Glutamatergic neuron (in vitro differentiated cells): ENCODE measurements around the gene CFAP100. TPM values are rescaled to one million over a fixed set of nuclear protein-coding genes. Genes with fewer than 3 reads are reported as not detected.

ENCODE experiments used
- DNase-seq: peaks from one replicate; pipeline ENCODE4 v3.0.0; 2022
- H3K27ac Mint-ChIP-seq: one replicate; pipeline ENCODE4 v1.8.0; 2020; ENCODE audit warnings: mild to moderate bottlenecking, mixed read lengths, inconsistent platforms; ENCODE audit not compliant: unreplicated experiment
- H3K27me3 Mint-ChIP-seq: one replicate; pipeline ENCODE4 v1.8.0; 2020; ENCODE audit warnings: mild to moderate bottlenecking, moderate library complexity, mixed read lengths, inconsistent platforms; ENCODE audit not compliant: unreplicated experiment
- H3K36me3 Mint-ChIP-seq: one replicate; pipeline ENCODE4 v1.8.0; 2020; ENCODE audit warnings: mild to moderate bottlenecking, mixed read lengths, inconsistent platforms; ENCODE audit not compliant: unreplicated experiment
- H3K4me1 Mint-ChIP-seq: one replicate; pipeline ENCODE4 v1.8.0; 2020; ENCODE audit warnings: mild to moderate bottlenecking, low read depth, mixed read lengths, inconsistent platforms; ENCODE audit not compliant: unreplicated experiment
- H3K4me3 Mint-ChIP-seq: one replicate; pipeline ENCODE4 v1.8.0; 2020; ENCODE audit warnings: mild to moderate bottlenecking, mixed read lengths, inconsistent platforms; ENCODE audit not compliant: unreplicated experiment
- H3K9me3 Mint-ChIP-seq: one replicate; pipeline ENCODE4 v1.8.0; 2020; ENCODE audit warnings: mild to moderate bottlenecking, moderate library complexity, mixed read lengths, inconsistent platforms; ENCODE audit not compliant: unreplicated experiment
- CTCF ChIP-seq: fragments of 200-600 bp; sonication (generic); IDR thresholded peaks from one replicate; pipeline ENCODE4 v1.5.0; 2021; ENCODE audit not compliant: partially characterized antibody, unreplicated experiment
- total RNA-seq: library from RNA; stranded (reverse); fragmentation: NEBNext Ultra II Directional; extraction: Animal tissue kit (Norgen Biotek cat#: 25700); gene quantifications from one replicate; pipeline ENCODE4 v1.2.1, GENCODE V29; 2021; ENCODE audit not compliant: unreplicated experiment

Gene CFAP100
- total RNA-seq, 1 donor from 2014 or later, result not detected

GRCh38 chr3:126456211-126456610 is 61.5 kb downstream of the CFAP100 start:
- no peaks in the 10 kb centered on the region for H3K36me3 Mint-ChIP-seq
- H3K9me3 Mint-ChIP-seq, result peaks cover 3% of the 10 kb centered on the region
- DNase-seq, result no peak
- no peak overlapping the region for H3K27ac Mint-ChIP-seq
- TF ChIP-seq CTCF, result no peak
- H3K27me3 Mint-ChIP-seq, result no peaks in the 10 kb centered on the region
- no peak overlapping the region for H3K4me3 Mint-ChIP-seq
- H3K4me1 Mint-ChIP-seq, result peaks cover 1% of the 10 kb centered on the region

- no peak overlapping the region for H3K4me3 Mint-ChIP-seq
- no peak overlapping the region for H3K27ac Mint-ChIP-seq
- no peaks in the 10 kb centered on the region for H3K9me3 Mint-ChIP-seq
- peaks cover 1% of the 10 kb centered on the region for H3K4me1 Mint-ChIP-seq
- H3K36me3 Mint-ChIP-seq, result no peaks in the 10 kb centered on the region
- DNase-seq, result no peak
- no peak for TF ChIP-seq CTCF
- H3K27me3 Mint-ChIP-seq, result no peaks in the 10 kb centered on the region
Observed at GRCh38 chr3:126456766-126457388, 62.2 kb downstream of the CFAP100 start.

- TF ChIP-seq CTCF, result no peak
- DNase-seq, result no peak
- no peak overlapping the region for H3K27ac Mint-ChIP-seq
- no peaks in the 10 kb centered on the region for H3K36me3 Mint-ChIP-seq
- H3K4me1 Mint-ChIP-seq, result peaks cover 3% of the 10 kb centered on the region
- H3K27me3 Mint-ChIP-seq, result no peaks in the 10 kb centered on the region
- H3K9me3 Mint-ChIP-seq, result no peaks in the 10 kb centered on the region
- H3K4me3 Mint-ChIP-seq, result no peak overlapping the region
Observed at GRCh38 chr3:126459111-126459762, 64.5 kb downstream of the CFAP100 start.

GRCh38 chr3:126459763-126460127 is 65.0 kb downstream of the CFAP100 start:
- H3K27ac Mint-ChIP-seq, result no peak overlapping the region
- H3K4me3 Mint-ChIP-seq, result no peak overlapping the region
- TF ChIP-seq CTCF, result no peak
- H3K27me3 Mint-ChIP-seq, result no peaks in the 10 kb centered on the region
- no peak for DNase-seq
- H3K36me3 Mint-ChIP-seq, result no peaks in the 10 kb centered on the region
- H3K4me1 Mint-ChIP-seq, result peaks cover 3% of the 10 kb centered on the region
- no peaks in the 10 kb centered on the region for H3K9me3 Mint-ChIP-seq

GRCh38 chr3:126460381-126460780 is 65.7 kb downstream of the CFAP100 start:
- no peak for TF ChIP-seq CTCF
- H3K9me3 Mint-ChIP-seq, result no peaks in the 10 kb centered on the region
- H3K36me3 Mint-ChIP-seq, result no peaks in the 10 kb centered on the region
- H3K4me3 Mint-ChIP-seq, result no peak overlapping the region
- H3K27ac Mint-ChIP-seq, result no peak overlapping the region
- peaks cover 3% of the 10 kb centered on the region for H3K4me1 Mint-ChIP-seq
- DNase-seq, result no peak
- H3K27me3 Mint-ChIP-seq, result no peaks in the 10 kb centered on the region
